Skin of body (tissue), 2 donors: ENCODE data around the gene TMEM271. TPM values are rescaled to one million over a fixed set of nuclear protein-coding genes. Genes with fewer than 3 reads are reported as not detected.

Experiments
- DNase-seq: peaks from one replicate; lab custom pipeline; 2025; lab: John Stamatoyannopoulos, UW
- total RNA-seq: library from RNA; depleted of rRNA; stranded (reverse); fragments of >200 nt; gene quantifications from one replicate; pipeline ENCODE4 v1.2.3, GENCODE V29; 2014

The TMEM271 gene
- total RNA-seq, 1 donor from 2014 or later: 0.30 TPM

DNA sequence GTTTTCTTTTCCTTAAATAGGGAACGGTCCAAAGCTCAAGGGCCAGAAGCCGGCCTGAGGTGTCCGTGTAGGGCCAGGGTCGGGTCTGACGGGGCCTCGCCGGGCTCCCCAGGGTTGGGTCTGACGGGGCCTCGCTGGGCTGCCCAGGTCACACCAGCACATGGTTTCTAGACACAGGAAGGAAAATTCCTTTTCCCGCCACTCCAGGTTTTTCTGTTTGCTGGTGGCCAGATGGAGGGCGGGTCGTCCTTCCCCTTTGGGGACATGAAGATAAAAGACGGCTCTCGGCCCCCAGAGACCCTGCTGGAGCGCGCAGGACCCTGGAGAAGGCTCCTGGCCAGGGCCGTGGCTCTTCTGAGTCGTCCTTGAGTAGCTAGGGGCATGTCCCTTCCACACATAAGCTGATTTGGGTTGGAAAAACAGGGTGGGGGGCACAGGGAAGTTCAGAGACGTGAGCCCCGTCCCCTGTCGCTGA is 42.0 kb downstream of the TMEM271 start:
- DNase-seq: no peak

DNA sequence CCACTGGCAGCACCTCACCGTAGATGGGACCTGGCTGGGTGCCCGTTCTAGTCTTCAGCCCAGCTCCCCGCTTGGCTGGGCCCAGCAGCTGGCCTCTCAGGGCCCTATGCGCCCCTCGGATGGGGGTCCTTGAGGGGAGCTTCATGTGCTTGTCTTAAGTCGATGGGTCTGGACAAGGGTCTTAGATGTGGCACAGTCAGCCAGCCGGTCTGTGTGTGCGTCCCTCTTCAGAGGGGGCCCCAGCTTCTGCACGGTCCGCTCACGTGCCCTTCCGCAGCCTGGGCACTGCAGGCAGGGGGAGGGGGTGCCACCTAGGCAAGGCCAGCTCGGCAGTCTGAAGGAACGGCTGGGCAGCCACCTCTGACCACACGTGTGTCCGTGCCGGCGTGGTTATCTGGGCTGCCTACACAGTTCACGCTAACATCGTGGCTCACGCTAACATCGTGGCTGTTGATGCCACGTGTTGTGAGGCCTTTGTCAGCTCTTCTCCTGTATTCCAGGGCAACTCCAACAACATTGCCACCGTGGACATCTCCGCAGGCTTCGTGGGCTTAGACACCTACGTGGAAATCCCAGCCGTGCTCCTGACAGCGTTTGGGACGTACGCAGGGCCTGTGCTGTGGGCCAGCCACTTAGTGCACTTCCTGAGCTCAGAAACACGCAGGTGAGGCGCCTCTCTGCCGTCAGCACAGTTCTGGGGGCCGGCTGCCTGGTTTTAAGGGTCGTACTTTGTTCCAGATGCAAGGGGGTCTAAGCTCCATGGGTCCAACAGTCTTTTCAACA is 42.6 kb downstream of the TMEM271 start:
- DNase-seq: no peak

DNA sequence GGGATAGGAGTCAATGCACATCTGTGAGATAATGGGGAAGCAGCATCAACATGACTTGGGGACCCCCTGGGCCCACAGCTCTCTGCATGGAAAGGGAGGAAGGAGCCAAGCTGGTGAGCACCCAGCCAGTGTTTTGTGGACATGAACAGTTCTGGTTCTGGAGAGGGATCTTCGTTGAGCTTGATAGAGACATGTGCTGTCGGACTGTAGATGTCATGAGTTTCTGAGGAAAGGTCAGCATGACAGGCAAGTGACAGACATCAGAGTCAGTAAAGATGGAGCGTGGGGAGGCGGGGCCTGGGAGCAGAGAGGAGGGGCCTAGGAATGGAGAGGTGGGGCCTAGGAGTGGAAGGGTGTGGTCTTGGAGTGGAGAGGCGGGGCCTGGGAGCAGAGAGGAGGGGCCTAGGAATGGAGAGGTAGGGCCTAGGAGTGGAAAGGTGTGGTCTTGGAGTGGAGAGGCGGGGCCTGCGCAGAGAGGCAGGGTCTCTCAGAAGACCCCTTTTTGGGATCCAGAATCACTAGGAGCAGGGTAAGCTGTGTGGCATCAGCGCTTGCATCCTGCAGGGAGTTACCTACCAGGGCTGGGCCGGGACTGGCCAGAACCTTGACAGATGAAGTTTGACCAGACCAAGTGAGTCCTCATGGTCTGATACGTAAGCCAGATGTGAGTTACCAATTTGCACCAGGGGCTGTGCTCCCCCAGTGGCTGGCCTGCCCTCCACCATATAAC is 43.3 kb downstream of the TMEM271 start:
- no peak for DNase-seq

DNA sequence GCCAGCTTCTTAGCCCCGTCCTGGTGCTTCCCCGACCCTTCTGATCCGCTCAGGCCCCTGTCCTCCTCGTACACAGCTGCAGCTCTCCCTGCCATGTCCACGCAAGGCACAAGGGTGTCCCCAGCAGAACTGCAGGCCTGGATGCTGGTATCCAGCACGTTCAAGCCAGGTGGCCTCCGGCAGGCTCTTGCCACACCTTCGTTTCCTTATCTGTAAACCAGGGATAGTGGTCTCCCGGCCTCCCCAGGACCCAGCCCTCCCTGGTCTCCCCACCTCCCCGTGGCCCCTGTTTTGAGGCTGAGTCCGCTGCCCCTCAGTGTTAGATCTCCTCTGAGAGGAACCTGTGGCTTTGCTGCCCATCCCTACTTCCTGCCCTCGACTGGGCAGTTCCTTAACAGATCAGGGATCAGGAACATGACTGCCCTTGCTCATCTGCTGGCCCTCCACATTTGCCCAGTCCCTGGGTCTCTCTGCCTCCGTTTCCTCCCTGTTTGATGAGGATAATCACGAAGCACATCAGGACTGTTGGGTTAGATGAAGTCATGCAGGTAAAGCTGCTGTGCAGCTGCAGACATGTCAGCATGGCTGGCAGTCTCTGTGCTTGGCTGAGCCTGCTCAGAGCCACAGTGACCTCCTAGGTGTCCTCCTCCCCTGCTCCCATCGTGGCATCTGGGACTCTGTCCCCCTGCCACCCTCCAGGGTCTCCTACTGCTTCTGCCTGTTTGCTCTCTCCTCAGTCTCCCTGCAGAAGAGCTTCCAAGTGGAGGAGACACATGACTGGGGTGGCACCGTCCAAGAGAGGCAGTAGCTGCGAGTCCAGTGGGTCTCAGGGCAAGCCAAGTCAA is 44.2 kb downstream of the TMEM271 start:
- DNase-seq: no peak

DNA sequence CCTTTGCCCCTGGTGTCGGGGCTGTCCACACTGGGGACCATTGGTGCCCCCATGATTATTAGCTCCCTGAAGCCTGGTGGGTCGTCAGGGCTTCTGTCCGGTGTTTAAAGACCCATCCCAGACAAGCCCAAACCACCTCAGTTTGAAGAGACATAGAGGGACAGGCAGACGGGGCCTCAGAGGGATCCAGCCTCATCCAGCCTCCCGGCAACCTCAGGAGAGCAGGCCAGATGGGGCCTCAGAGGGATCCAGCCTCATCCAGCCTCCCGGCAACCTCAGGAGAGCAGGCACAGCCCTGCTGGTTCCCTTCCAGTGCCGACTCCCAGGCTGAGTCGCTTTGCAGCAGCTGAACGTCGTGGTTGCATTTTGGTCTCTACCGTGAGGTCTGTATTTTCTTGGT is 45.0 kb downstream of the TMEM271 start:
- DNase-seq: no peak

GRCh38 chr4:530017-530781 is 45.9 kb downstream of the TMEM271 start:
- DNase-seq: no peak

- DNase-seq: no peak
Observed at GRCh38 chr4:529563-529962, 46.5 kb downstream of the TMEM271 start.

- no peak for DNase-seq
Observed at GRCh38 chr4:528835-529234, 47.3 kb downstream of the TMEM271 start.

- no peak for DNase-seq
Observed at GRCh38 chr4:528296-528695, 47.8 kb downstream of the TMEM271 start.

DNA sequence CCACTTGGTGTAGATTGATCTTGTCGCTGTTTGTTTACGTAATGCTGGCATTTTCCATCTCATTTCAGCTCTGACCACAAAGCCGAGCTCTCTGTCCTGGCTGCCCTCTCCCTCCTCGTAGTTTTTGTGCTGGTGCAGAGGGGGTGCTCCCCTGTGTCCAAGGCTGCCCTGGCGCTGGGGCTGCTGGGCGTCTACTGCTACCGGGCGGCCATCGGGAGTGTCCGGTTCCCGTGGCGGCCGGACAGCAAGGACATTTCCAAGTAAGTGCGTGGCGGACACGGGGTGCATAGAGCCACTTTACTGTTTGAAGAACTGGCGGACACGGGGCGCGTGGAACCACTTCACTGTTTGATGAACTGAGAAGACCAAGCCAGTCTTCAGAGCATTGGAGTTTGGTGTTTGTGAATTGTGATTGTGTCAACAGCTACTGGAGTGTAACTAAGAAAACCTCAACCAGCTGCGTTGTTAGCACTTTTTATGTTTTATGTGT is 49.1 kb downstream of the TMEM271 start:
- DNase-seq: no peak

- DNase-seq: no peak
Observed at GRCh38 chr4:526189-526909, 49.7 kb downstream of the TMEM271 start.

- no peak for DNase-seq
Observed at GRCh38 chr4:525660-526059, 50.4 kb downstream of the TMEM271 start.

- DNase-seq: no peak
Observed at GRCh38 chr4:524196-524595, 51.9 kb downstream of the TMEM271 start.

Other genes with a start within 250 kb of the TMEM271 start
- 34.9 TPM for gene ZNF141, start 238.5 kb downstream of the TMEM271 start, total RNA-seq
- gene ZNF721, start 77.1 kb downstream of the TMEM271 start, total RNA-seq: 30.3 TPM
- gene PIGG, start 77.1 kb downstream of the TMEM271 start, total RNA-seq: 38.9 TPM
- gene PDE6B, start 49.3 kb upstream of the TMEM271 start, total RNA-seq: 5.5 TPM
- 178 TPM for gene ATP5ME, start 98.0 kb upstream of the TMEM271 start, total RNA-seq
- 94.6 TPM for gene MYL5, start 98.2 kb upstream of the TMEM271 start, total RNA-seq
- gene SLC49A3, start 112.9 kb upstream of the TMEM271 start, total RNA-seq: 3.2 TPM
- 43.7 TPM for gene PCGF3, start 129.5 kb upstream of the TMEM271 start, total RNA-seq
- 0.30 TPM for gene CPLX1, start 249.8 kb upstream of the TMEM271 start, total RNA-seq